ENCODE results near the gene NDUFS3. TPM values are rescaled to one million over a fixed set of nuclear protein-coding genes. Genes with fewer than 3 reads are reported as not detected.

The NDUFS3 gene
- total RNA-seq, 2 donors from 2014 or later, result 90.6 to 92.4 TPM

DNA sequence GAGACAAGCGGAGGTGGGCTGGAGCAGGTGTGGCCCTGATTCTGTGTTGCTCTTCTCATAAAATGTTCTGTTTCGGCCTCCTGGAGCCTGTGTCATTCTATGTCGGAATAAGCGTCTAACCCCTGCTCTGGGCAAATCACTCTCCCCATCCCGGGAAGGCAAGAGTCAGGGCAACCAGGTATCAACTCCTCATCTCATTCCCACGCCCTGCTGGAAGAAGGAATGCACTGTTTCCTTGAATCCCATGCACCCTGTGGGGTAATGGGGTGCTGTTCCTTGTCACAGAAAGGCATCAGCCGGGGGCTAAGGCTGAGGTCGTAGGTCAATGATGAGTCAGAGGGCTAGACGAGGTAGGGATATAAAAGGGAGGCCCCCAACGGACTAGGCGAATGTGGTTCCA lies 10.2 kb downstream of the NDUFS3 start:
- Mint-ChIP-seq H3K36me3 (ENCODE audit: low read depth) (peaks cover 4% of the 10 kb centered on the region), H3K27me3 (peaks cover 17% of the 10 kb centered on the region), H3K27ac (no peak overlapping the region)

DNA sequence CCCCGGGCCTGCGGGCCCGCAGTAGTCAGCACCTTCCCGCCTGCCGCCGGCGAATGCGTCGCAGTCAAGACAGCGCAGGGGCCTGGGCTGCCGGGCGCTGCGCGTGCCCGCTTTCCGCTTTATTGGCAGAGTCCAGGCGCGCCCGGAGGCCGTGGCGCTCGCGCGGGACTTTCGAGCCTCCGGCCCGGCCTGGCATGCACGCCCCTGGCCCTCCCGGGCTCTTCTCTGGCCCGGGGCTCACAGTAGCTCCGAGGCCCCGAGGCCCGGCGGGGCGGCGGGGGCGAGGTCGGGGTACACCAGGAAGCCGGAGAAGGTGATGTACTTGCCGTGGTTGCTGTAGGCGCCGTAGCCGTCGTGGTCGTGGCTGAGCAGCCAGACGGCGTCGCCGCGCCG lies 10.7 kb downstream of the NDUFS3 start:
- peaks cover 3% of the 10 kb centered on the region for H3K36me3 Mint-ChIP-seq (ENCODE audit: low read depth)
- no peak overlapping the region for H3K4me3 Mint-ChIP-seq
- no peak for ATAC-seq

More for the DNA sequence above, 10.2 kb downstream of the NDUFS3 start:
- ATAC-seq (no peak), DNase-seq (no peak)
- H3K9me3 ChIP-seq (ENCODE audit: control insufficient read depth, low read length, poor library complexity, severe bottlenecking), result no peaks in the 10 kb centered on the region
- no peak overlapping the region for H3K4me3 Mint-ChIP-seq
- H3K4me1 Mint-ChIP-seq, result peaks cover 3% of the 10 kb centered on the region

DNA sequence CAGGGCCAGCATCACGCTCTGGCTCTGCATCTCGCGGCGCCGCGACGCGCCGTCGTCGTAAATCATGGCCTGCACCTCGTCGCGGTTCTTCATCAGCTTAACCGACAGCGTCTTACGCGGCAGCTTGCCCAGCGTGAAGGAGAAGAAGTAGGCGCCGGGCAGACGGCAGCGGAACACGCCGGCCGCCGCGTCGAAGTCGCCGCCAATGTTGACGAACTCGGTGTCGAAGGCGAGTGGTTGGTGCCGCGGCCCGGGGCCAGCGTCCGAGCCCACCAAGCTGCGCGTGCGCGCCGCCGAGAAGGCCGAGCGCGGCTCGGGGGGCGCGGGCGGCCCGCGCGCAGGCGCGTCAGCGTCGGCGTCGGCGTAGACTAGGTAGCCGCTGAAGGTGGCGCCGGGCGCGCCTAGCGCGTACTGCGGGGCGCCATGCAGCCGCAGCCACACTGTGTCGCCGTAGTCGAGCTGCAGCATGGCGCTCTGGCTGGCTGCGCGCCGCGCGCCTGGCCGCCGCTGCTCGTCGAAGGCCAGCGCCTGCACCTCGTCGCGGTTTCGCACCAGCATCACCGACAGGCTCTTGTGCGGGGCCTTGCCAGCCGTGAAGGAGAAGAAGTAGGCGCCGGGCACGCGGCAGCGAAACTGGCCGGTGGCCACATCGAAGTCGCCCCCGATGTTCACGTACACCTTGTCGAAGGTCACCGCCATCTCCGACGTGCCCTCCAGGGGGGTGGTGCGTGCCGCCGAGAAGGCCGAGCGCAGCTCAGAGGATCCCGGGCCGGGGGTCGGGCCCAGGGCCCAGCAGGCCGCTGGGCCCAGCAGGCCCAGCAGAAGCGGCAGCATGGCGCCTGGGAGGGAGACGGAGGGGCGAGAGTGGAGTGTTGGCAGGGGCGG lies 11.3 kb downstream of the NDUFS3 start:
- DNase-seq, result no peak
- Mint-ChIP-seq H3K4me1 (peaks cover 8% of the 10 kb centered on the region), H3K27ac (no peak overlapping the region), H3K4me3 (no peak overlapping the region), H3K27me3 (peaks cover 27% of the 10 kb centered on the region), H3K36me3 (ENCODE audit: low read depth) (peaks cover 5% of the 10 kb centered on the region)
- H3K9me3 ChIP-seq (ENCODE audit: control insufficient read depth, low read length, poor library complexity, severe bottlenecking), result no peaks in the 10 kb centered on the region
- no peak for ATAC-seq

More for the DNA sequence above, 10.7 kb downstream of the NDUFS3 start:
- H3K27ac Mint-ChIP-seq, result no peak overlapping the region
- peaks cover 21% of the 10 kb centered on the region for H3K27me3 Mint-ChIP-seq
- DNase-seq, result no peak
- no peaks in the 10 kb centered on the region for H3K9me3 ChIP-seq (ENCODE audit: control insufficient read depth, low read length, poor library complexity, severe bottlenecking)
- H3K4me1 Mint-ChIP-seq, result peaks cover 6% of the 10 kb centered on the region

DNA sequence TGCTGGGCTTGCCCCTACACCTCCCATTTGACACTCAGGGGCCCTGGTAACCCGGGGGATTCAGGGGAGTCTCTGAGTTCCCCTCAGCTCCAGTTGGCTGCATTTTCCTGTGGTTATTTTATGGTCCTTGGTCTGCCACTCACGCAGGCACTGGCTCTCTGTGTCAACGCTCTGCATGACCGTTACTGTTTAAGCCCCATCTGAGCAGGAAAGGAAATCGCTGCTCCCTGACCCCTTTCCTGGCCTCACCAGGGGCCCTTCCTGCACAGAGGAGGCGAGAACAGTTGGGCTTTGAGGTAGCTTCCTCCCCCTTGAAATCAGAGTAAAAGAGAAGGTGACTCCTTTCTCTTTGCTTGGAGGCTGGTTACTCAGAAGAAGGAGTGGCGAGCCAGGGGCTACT lies 12.9 kb downstream of the NDUFS3 start:
- Mint-ChIP-seq H3K27ac (no peak overlapping the region), H3K4me1 (peaks cover 5% of the 10 kb centered on the region), H3K36me3 (ENCODE audit: low read depth) (peaks cover 5% of the 10 kb centered on the region), H3K4me3 (no peak overlapping the region), H3K27me3 (peaks cover 37% of the 10 kb centered on the region)
- DNase-seq (no peak), ATAC-seq (no peak)
- no peaks in the 10 kb centered on the region for H3K9me3 ChIP-seq (ENCODE audit: control insufficient read depth, low read length, poor library complexity, severe bottlenecking)

DNA sequence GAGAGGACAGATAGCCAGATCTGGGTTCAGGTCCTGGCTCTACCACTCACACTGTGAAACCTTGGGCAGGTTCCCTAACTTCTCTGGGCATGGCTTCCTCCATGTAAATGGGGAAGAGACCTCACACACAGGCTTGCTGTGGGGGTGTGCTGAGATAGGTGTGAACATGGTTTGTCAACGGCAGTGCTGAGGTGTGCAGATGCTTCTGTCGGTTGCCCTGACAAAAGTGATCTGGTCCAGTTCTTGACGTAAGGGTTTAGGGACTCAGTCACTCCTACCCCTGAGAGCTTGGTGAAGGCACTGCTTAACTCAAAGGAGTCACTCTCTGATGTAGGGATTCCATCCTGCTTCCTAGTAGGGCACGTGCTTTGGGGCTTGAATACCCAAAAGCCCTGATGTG lies 13.4 kb downstream of the NDUFS3 start:
- H3K27ac Mint-ChIP-seq, result no peak overlapping the region
- DNase-seq (no peak), ATAC-seq (no peak)
- peaks cover 5% of the 10 kb centered on the region for H3K4me1 Mint-ChIP-seq
- no peaks in the 10 kb centered on the region for H3K9me3 ChIP-seq (ENCODE audit: control insufficient read depth, low read length, poor library complexity, severe bottlenecking)
- peaks cover 37% of the 10 kb centered on the region for H3K27me3 Mint-ChIP-seq
- peaks cover 5% of the 10 kb centered on the region for H3K36me3 Mint-ChIP-seq (ENCODE audit: low read depth)
- no peak overlapping the region for H3K4me3 Mint-ChIP-seq

DNA sequence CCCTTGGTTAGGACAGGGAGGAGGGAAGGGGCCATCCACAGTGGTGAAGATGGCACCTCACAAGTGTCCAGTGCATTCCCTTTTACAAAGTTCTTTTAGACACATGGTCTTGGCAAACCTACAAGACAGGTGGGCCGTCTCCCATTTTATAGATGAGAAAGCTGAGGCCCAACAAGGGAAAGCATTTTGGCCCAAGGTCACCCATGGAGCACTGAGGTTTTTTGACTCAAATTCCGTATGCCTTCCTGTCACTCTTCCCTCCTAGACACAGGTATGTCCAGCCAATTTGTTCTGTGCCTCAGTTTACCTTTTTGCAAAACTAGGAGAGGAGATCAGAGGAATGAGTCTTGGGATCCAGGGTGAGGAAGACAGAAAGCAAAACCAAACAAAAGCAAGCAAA lies 14.1 kb downstream of the NDUFS3 start:
- H3K27me3 Mint-ChIP-seq, result peaks cover 37% of the 10 kb centered on the region
- no peak overlapping the region for H3K27ac Mint-ChIP-seq
- H3K36me3 Mint-ChIP-seq (ENCODE audit: low read depth), result peaks cover 5% of the 10 kb centered on the region
- ATAC-seq, result no peak
- H3K4me1 Mint-ChIP-seq, result peaks cover 5% of the 10 kb centered on the region
- no peaks in the 10 kb centered on the region for H3K9me3 ChIP-seq (ENCODE audit: control insufficient read depth, low read length, poor library complexity, severe bottlenecking)
- no peak overlapping the region for H3K4me3 Mint-ChIP-seq
- DNase-seq, result no peak

DNA sequence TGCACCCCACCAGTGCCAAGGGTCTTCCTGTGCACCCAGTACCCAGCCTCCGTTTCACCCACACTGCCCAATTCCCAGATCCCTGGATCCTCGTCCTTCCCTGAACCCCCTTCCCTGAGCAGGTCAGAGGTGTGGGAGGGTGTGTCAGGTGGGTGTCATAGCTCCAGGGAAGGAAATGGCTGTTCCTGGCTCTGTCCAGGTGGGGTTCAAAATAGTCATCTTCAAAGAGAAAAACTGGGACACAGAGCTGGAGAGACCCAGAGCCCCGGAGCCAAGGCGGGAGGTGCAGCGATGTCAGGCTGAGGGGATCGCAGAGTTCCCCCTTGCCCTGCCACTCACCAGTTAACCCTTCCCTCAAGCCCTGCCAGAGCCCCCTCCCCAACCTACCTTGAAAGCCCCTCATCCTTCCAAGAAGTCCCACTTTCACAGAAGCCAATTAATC lies 14.6 kb downstream of the NDUFS3 start:
- H3K27me3 Mint-ChIP-seq, result peaks cover 37% of the 10 kb centered on the region
- peaks cover 5% of the 10 kb centered on the region for H3K36me3 Mint-ChIP-seq (ENCODE audit: low read depth)
- ATAC-seq, result no peak

DNA sequence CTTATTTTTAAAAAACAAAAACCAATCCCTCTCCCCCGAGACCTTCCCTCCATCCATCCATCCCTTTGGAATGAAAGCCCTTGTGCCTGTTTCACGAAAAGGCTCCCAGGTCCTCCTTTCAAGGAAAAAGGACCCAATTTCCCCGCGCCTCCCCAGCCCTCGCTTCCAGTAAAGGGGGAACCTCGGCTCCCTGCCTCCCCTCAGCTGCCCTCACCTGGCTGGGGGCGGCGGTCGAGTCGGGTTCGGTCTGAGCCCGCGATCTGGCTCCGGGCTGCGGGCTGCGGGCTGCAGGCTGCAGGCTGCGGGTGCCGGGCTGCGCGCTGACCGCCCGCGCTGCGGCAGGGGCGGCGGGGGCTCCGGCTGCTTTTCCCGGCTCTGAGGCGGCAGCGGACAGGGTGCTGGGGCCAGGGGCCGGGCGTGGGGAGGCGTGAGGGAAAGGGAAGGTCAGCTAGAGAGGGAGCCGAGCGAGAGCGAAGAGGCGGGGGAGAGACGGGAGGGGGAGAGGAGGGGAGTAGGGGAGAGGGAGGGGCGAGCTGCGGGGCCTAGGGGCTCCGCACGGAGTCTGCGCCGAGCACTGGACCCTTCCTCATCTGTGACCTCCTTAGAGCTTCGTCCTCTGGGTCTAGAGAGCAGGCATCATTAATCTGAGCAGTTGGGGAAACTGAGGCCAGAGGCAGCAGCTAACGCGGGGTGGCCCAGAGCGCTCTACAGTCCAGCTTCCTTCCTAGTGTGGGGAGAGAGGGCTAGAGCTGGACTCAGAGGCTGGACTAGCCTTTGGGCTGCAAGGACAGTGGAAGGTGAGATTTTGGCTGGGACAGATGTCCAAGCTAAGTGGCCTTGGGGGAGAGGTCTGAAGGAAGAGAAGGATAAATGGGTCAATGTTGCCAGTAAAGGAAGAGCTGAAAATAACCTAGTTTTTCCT lies 15.3 kb downstream of the NDUFS3 start, which contains the start of gene C1QTNF4:
Gene C1QTNF4, minus strand, starts transcription at position 478 of the 922 bp plus-strand sequence. CDS start 3,601 bp downstream, outside the sequence.
- no peaks in the 10 kb centered on the region for H3K9me3 ChIP-seq (ENCODE audit: control insufficient read depth, low read length, poor library complexity, severe bottlenecking)
- Mint-ChIP-seq H3K27ac (no peak within 1 kb of the TSS), H3K36me3 (ENCODE audit: low read depth) (peaks cover 7% of the 10 kb centered on the region), H3K27me3 (peaks cover 37% of the 10 kb centered on the region), H3K4me1 (peaks cover 7% of the 10 kb centered on the region), H3K4me3 (peak within 1 kb of the TSS; percentile 41)
- no peak for DNase-seq
- no peak for ATAC-seq

More for the DNA sequence above, 14.6 kb downstream of the NDUFS3 start:
- Mint-ChIP-seq H3K27ac (no peak overlapping the region), H3K4me3 (peak overlapping the region; percentile 41), H3K4me1 (peaks cover 5% of the 10 kb centered on the region)
- no peak for DNase-seq
- H3K9me3 ChIP-seq (ENCODE audit: control insufficient read depth, low read length, poor library complexity, severe bottlenecking), result no peaks in the 10 kb centered on the region

DNA sequence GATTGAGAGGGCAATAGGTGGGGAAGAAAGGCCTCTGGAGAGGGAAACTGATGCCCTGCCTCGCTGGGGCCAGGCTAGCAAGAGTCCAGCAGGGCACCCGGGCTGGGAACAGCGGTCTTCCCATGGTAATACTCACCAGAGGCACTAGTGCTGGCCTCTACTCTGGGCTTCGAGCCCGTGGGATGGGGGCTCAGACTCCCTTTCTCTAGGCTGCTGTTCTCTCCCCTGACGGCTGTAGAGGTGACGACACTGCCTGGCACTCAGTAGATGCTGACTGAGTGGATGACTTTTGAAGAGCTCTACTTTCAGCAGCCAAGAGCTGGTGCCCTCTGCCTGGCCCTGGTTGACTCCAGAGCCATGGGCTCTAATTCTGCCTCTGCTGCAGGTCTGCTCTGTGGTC lies 16.2 kb downstream of the NDUFS3 start:
- DNase-seq (no peak), ATAC-seq (no peak)
- Mint-ChIP-seq H3K27me3 (peaks cover 37% of the 10 kb centered on the region), H3K36me3 (ENCODE audit: low read depth) (peaks cover 9% of the 10 kb centered on the region), H3K27ac (no peak overlapping the region), H3K4me1 (peaks cover 8% of the 10 kb centered on the region), H3K4me3 (no peak overlapping the region)
- no peaks in the 10 kb centered on the region for H3K9me3 ChIP-seq (ENCODE audit: control insufficient read depth, low read length, poor library complexity, severe bottlenecking)

DNA sequence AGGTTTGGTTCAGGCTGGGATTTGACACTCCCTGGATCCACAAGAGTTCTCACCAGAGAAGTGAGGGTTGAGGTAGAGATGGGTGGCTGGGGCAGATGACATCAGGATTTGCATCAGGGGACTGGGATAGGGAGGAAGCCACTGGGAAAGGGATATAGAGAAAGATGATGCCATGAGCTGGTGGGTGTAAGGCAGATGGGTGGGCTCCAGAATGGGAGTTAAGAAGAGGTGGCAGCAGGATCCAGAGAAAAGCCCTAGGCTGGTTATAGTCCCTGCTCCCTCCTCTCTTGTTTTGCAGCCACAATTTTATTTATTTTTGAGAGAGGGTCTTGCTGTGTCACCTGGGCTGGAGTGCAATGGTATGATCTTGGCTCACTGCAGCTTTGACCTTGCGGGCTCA lies 17.1 kb downstream of the NDUFS3 start:
- DNase-seq, result no peak
- Mint-ChIP-seq H3K27me3 (peaks cover 37% of the 10 kb centered on the region), H3K27ac (no peak overlapping the region), H3K36me3 (ENCODE audit: low read depth) (peaks cover 9% of the 10 kb centered on the region), H3K4me1 (peaks cover 8% of the 10 kb centered on the region), H3K4me3 (no peak overlapping the region)
- ATAC-seq, result no peak
- no peaks in the 10 kb centered on the region for H3K9me3 ChIP-seq (ENCODE audit: control insufficient read depth, low read length, poor library complexity, severe bottlenecking)

DNA sequence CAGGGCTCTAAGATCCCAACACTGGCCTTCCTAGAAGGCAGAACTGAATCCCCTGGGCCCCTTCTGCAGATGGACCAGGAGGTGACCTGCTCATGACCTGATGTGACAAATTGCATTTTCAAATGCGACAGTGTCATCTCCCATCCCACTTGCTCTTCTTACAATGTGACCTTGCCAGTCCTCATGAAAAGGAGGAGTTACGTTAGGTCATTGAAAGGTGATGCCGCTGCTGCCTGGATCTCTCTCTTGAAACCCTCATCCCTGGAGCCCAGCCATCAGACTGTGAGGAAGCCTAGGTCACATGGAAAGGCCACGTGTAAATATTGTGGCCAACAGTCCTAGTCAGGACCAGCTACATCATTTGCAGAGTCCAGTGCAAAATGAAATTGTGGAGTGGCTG lies 21.0 kb downstream of the NDUFS3 start:
- Mint-ChIP-seq H3K4me3 (no peak overlapping the region), H3K27me3 (peaks cover 12% of the 10 kb centered on the region)

DNA sequence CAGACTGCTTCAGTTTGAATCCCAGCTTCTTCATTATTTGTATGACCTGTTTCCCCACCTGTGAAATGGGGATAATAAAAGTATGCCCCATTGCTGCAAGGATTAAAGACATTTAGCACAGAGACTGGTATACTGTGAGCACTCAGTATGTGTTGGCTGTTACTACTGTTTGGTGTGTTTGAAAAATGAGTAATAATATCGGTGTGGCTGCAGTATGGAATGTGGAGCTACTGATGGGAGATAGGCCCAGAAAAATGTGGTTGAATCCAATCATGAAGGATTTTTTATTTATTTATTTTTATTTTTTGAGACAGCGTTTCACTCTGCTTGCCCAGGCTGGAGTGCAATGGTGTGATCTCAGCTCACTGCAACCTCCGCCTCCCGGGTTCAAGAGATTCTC lies 24.4 kb downstream of the NDUFS3 start:
- ATAC-seq, result no peak
- H3K27me3 Mint-ChIP-seq, result no peaks in the 10 kb centered on the region
- H3K36me3 Mint-ChIP-seq (ENCODE audit: low read depth), result peaks cover 9% of the 10 kb centered on the region
- peaks cover 3% of the 10 kb centered on the region for H3K4me1 Mint-ChIP-seq
- no peak overlapping the region for H3K4me3 Mint-ChIP-seq
- H3K9me3 ChIP-seq (ENCODE audit: control insufficient read depth, low read length, poor library complexity, severe bottlenecking), result no peaks in the 10 kb centered on the region
- DNase-seq, result no peak
- no peak overlapping the region for H3K27ac Mint-ChIP-seq

More for the DNA sequence above, 21.0 kb downstream of the NDUFS3 start:
- DNase-seq (no peak), ATAC-seq (no peak)
- no peaks in the 10 kb centered on the region for H3K9me3 ChIP-seq (ENCODE audit: control insufficient read depth, low read length, poor library complexity, severe bottlenecking)
- H3K27ac Mint-ChIP-seq, result no peak overlapping the region
- H3K36me3 Mint-ChIP-seq (ENCODE audit: low read depth), result peaks cover 4% of the 10 kb centered on the region
- H3K4me1 Mint-ChIP-seq, result peaks cover 3% of the 10 kb centered on the region

DNA sequence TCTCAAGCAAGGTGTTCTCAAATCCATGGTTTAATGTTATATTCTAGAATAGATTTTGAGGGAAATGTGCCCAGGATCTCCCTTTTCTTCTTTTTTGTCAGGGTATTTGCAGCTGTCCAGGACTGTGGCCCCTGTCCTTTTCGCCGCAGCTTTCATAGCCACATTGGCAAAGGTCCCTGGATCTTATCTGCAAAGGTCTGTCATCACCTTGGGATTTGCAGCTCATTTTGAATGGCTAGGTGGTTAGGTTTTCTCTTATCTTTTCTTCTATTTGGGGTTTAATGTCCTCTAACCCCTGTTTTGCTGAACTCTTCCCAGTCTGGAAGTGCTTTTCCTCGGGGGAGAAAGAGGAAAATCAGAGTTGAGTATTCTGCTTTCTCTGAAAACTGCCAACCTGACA lies 27.0 kb downstream of the NDUFS3 start:
- Mint-ChIP-seq H3K36me3 (ENCODE audit: low read depth) (peaks cover 5% of the 10 kb centered on the region), H3K27ac (no peak overlapping the region), H3K4me1 (no peaks in the 10 kb centered on the region), H3K4me3 (no peak overlapping the region), H3K27me3 (no peaks in the 10 kb centered on the region)
- no peak for DNase-seq
- ATAC-seq, result no peak
- no peaks in the 10 kb centered on the region for H3K9me3 ChIP-seq (ENCODE audit: control insufficient read depth, low read length, poor library complexity, severe bottlenecking)
